Measurements from ENCODE around the gene TMEM91. TPM values are rescaled to one million over a fixed set of nuclear protein-coding genes. Genes with fewer than 3 reads are reported as not detected.

TMEM91 gene
- total and polyA plus RNA-seq, 2 of the 4 experiments (the other 2 are of a cell fraction) = 1.4 to 4.8 TPM

GRCh38 chr19:41364524-41365391, 11.6 kb upstream of the TMEM91 start:
- Histone ChIP-seq H3K4me3 (ENCODE audit: insufficient read depth, low read depth, low read length) (peak overlapping the region; percentile 58), H3K14ac (replicated peaks; ENCODE audit: low read depth, low read length) (peak overlapping the region; percentile 98), H3K56ac (ENCODE audit: extremely low read depth, insufficient read depth, low read length) (peak overlapping the region; percentile 83), H3K4me1 (ENCODE audit: control insufficient read depth, insufficient read depth, low read length) (peaks cover 15% of the 10 kb centered on the region), H3K18ac (ENCODE audit: low read depth, low read length) (peak overlapping the region; percentile 93), H3K4ac (ENCODE audit: low read depth, low read length) (peak overlapping the region; percentile 97), H4K5ac (ENCODE audit: low read depth, low read length) (peak overlapping the region; percentile 97), H4K8ac (ENCODE audit: low read depth in 2 of 2, low read length in 2 of 2) (peak overlapping the region; percentile 97), H2AK5ac (ENCODE audit: low read depth, low read length) (peak overlapping the region; percentile 95), H2BK120ac (ENCODE audit: low read depth, low read length) (peak overlapping the region; percentile 82), H3K23ac (ENCODE audit: low read depth, low read length) (peak overlapping the region; percentile 88), H2BK15ac (ENCODE audit: low read depth, low read length) (peak overlapping the region; percentile 86), H2AK9ac (replicated peaks; ENCODE audit: low read depth, low read length, poor library complexity) (peak overlapping the region; percentile 97), H2AFZ (replicated peaks; ENCODE audit: low read length, poor library complexity) (peak overlapping the region; percentile 98), H3K9me3 (ENCODE audit: control insufficient read depth, insufficient read depth, low read length) (no peaks in the 10 kb centered on the region), H3K79me1 (ENCODE audit: low read depth in 1 of 2, low read length in 2 of 2) (peaks cover 30 to 54% of the 10 kb centered on the region in 2 experiments), H3K9ac (ENCODE audit: low read depth, low read length) (peak overlapping the region; percentile 84), H4K91ac (ENCODE audit: insufficient read depth, low read depth, low read length) (peak overlapping the region; percentile 98), H2BK20ac (ENCODE audit: low read depth, low read length) (peak overlapping the region; percentile 75; the same call in 1 of the 2 replicates), H3K4me2 (ENCODE audit: low read depth, low read length) (peak overlapping the region; percentile 94), H3K9me1 (ENCODE audit: insufficient read depth, low read length) (peaks cover 13% of the 10 kb centered on the region), H4K20me1 (ENCODE audit: insufficient read depth, low read length) (no peaks in the 10 kb centered on the region), H3K36me3 (ENCODE audit: control insufficient read depth, insufficient read depth, low read length) (no peaks in the 10 kb centered on the region), H3K27ac (ENCODE audit: insufficient read depth, low read length) (peak overlapping the region; percentile 93), H2BK5ac (ENCODE audit: low read depth, low read length, poor library complexity, severe bottlenecking) (peak overlapping the region; percentile 88), H3K27me3 (ENCODE audit: control insufficient read depth, insufficient read depth, low read length) (no peaks in the 10 kb centered on the region)
- no TSS peak for BruUV-seq (replicated peaks)
- intact Hi-C loops (cut with micrococcal nuclease) = no loop called here
- in situ Hi-C loops (cut with MboI; ENCODE audit: low sequenced_read_pairs) = no loop called here
- dilution Hi-C loops (cut with HindIII; ENCODE audit: low sequenced_read_pairs, unreplicated experiment) = no loop called here
- CTCF ChIA-PET = interaction anchor here (1.1 to 1.2 kb wide), 2 partner anchors 9 to 11 kb away, joined by 3 read pairs; partner anchors contain the start of gene TGFB1
- TF ChIP-seq CHD1 (IDR thresholded peaks at IDR 0.05; ENCODE audit: low read depth, low read length) (no peak), SMC3 (IDR thresholded peaks at IDR 0.05; ENCODE audit: low read depth, low read length) (no peak), MAFK (IDR thresholded peaks at IDR 0.05; ENCODE audit: low read depth, low read length) (no peak), MXI1 (IDR thresholded peaks at IDR 0.05; ENCODE audit: borderline replicate concordance, low read depth, low read length) (no peak), USF2 (IDR thresholded peaks at IDR 0.05; ENCODE audit: low read depth, low read length) (no peak), RFX5 (IDR thresholded peaks at IDR 0.05; ENCODE audit: low read depth, low read length) (no peak), MAZ (IDR thresholded peaks at IDR 0.05; ENCODE audit: borderline replicate concordance, low read depth, low read length) (no peak), FOS (IDR thresholded peaks at IDR 0.05; ENCODE audit: low read depth, low read length) (no peak)
- POLR2A ChIA-PET (ENCODE audit: unreplicated experiment) = interaction anchor here (0.6 to 1.3 kb wide), 2 partner anchors 12 to 759 kb away, joined by 4 to 5 read pairs; no protein-coding TSS in a partner anchor
- no peak for ATAC-seq (ENCODE audit: low read depth)
- DNase-seq = peak; percentile 15
- no CpG with 5 or more reads among the region's 14 CpGs for WGBS, 2 experiments (ENCODE audit: extremely low coverage in 2 of 2, insufficient read length in 1 of 2)
